GM21367 (cell line): ENCODE data around the gene DMRTA2.

Source experiments
- ATAC-seq: cut with Tn5 transposase; IDR thresholded peaks from one replicate; pipeline ENCODE4 v1.9.1; 2021; ENCODE audit not compliant: unreplicated experiment

The DMRTA2 gene

GRCh38 chr1:50422946-50423669 is at the start of gene DMRTA2:
DMRTA2 (minus strand) TSS chr1:50423443; CDS start chr1:50421536, 1,907 bp downstream.
- ATAC-seq: no peak

- ATAC-seq: no peak
These were observed 48.7 kb upstream of the DMRTA2 start for GRCh38 chr1:50471967-50472366.

- ATAC-seq: no peak
These were observed 39.7 kb upstream of the DMRTA2 start for GRCh38 chr1:50462964-50463363.

GRCh38 chr1:50458507-50458906 is 35.3 kb upstream of the DMRTA2 start:
- no peak for ATAC-seq

GRCh38 chr1:50454911-50455310 is 31.7 kb upstream of the DMRTA2 start:
- ATAC-seq: no peak

GRCh38 chr1:50453266-50453665 is 30.0 kb upstream of the DMRTA2 start:
- no peak for ATAC-seq

- ATAC-seq: no peak
These were observed 29.5 kb upstream of the DMRTA2 start for GRCh38 chr1:50452700-50453099.

- ATAC-seq: no peak
These were observed 27.8 kb upstream of the DMRTA2 start for GRCh38 chr1:50450861-50451653.

- ATAC-seq: no peak
These were observed 24.7 kb upstream of the DMRTA2 start for GRCh38 chr1:50447961-50448360.

- no peak for ATAC-seq
These were observed 17.9 kb upstream of the DMRTA2 start for GRCh38 chr1:50441183-50441582.

- no peak for ATAC-seq
These were observed 15.7 kb upstream of the DMRTA2 start for GRCh38 chr1:50438945-50439344.

- ATAC-seq: no peak
These were observed 13.2 kb upstream of the DMRTA2 start for GRCh38 chr1:50436489-50436888.

GRCh38 chr1:50430010-50430405 is 6.8 kb upstream of the DMRTA2 start:
- ATAC-seq: no peak

- ATAC-seq: no peak
These were observed 4.9 kb upstream of the DMRTA2 start for GRCh38 chr1:50427818-50428779.

GRCh38 chr1:50427086-50427817 is 4.0 kb upstream of the DMRTA2 start:
- ATAC-seq: no peak

- ATAC-seq: no peak
These were observed 3.5 kb upstream of the DMRTA2 start for GRCh38 chr1:50426702-50427085.

GRCh38 chr1:50426108-50426700 is 3.0 kb upstream of the DMRTA2 start:
- no peak for ATAC-seq

- no peak for ATAC-seq
These were observed 2.3 kb upstream of the DMRTA2 start for GRCh38 chr1:50425376-50426107.

- no peak for ATAC-seq
These were observed 1.7 kb upstream of the DMRTA2 start for GRCh38 chr1:50424884-50425375.
